GM12878 (cell line): Measurements from ENCODE around the gene DISP2. TPM values are rescaled to one million over a fixed set of nuclear protein-coding genes. Genes with fewer than 3 reads are reported as not detected.
A peak's percentile ranks its signal among the peaks of the same experiment; 100 is the strongest.

Experiments
- ATAC-seq: fragments of 200-7000 bp; cut with Tn5 transposase; 3 replicates; pipeline ENCODE4 v1.9.1; 2020; ENCODE audit warnings: mild to moderate bottlenecking, moderate library complexity
- BruUV-seq: library from RNA; stranded (reverse); fragments of 400-500 nt; replicated peaks from 2 replicates; lab custom pipeline; 2021; lab: Mats Ljungman, UMichigan
- CTCF ChIA-PET: fragments of 300-600 bp; sonication (Branson Sonifier 250); formaldehyde crosslinking; extraction: SDS; loops from one replicate; lab custom pipeline; 2021; ENCODE audit warnings: inconsistent platforms; lab: Yijun Ruan, JAX
- POLR2A ChIA-PET: fragments of 350-600 bp; formaldehyde crosslinking; extraction: SDS; loops from one replicate; lab custom pipeline; 2021; ENCODE audit warnings: inconsistent platforms; lab: Charles Lee
- RAD21 ChIA-PET: fragments of 300-600 bp; sonication (Branson Sonifier 250); formaldehyde crosslinking; loops from one replicate; lab custom pipeline; 2023; ENCODE audit warnings: antibody characterized with exemption; ENCODE audit not compliant: unreplicated experiment; lab: Charles Lee
- SMC1A ChIA-PET: fragments of 300-600 bp; sonication (Branson Sonifier 250); formaldehyde crosslinking; loops from one replicate; lab custom pipeline; 2023; ENCODE audit not compliant: unreplicated experiment, uncharacterized antibody; lab: Charles Lee
- DNase-seq: peaks from one replicate; pipeline ENCODE4 v3.0.0-alpha.2; 2011; ENCODE audit warnings: low read depth, low spot score
- FAIRE-seq: peaks from 3 replicates; lab custom pipeline; 2011; peaks lifted over from hg19 to GRCh38; lab: Jason Lieb, UNC
- H2AFZ ChIP-seq: 2 replicates; pipeline ENCODE4 v1.6.0; 2011; ENCODE audit warnings: low read depth, low read length, control low read depth; ENCODE audit not compliant: control insufficient read depth
- H3K27ac ChIP-seq: 2 replicates; pipeline ENCODE4 v1.5.1; 2011; ENCODE audit warnings: control low read depth; ENCODE audit not compliant: control insufficient read depth, insufficient read depth
- H3K27me3 ChIP-seq, 2 experiments: replicated peaks in 1 of 2; 2 replicates each; pipeline versions ENCODE4 v1.6.0 to v1.6.1; 2011; ENCODE audit warnings: low read length in 1 of 2; ENCODE audit not compliant: control insufficient read depth in 2 of 2, insufficient read depth in 2 of 2
- H3K36me3 ChIP-seq, 2 experiments: 2 replicates each; pipeline ENCODE4 v1.5.1; 2011; ENCODE audit warnings: low read length in 1 of 2; ENCODE audit not compliant: control insufficient read depth in 2 of 2, insufficient read depth in 2 of 2
- H3K4me1 ChIP-seq: 2 replicates; pipeline ENCODE4 v1.6.1; 2011; ENCODE audit warnings: mild to moderate bottlenecking, low read length, moderate library complexity, mixed read lengths; ENCODE audit not compliant: control insufficient read depth, insufficient read depth
- H3K4me2 ChIP-seq: 2 replicates; pipeline ENCODE4 v1.6.0; 2011; ENCODE audit warnings: control low read depth; ENCODE audit not compliant: control insufficient read depth, insufficient read depth
- H3K4me3 ChIP-seq: fragments of 200-600 bp; sonication (generic); 2 replicates; pipeline ENCODE4 v1.5.1; 2016
- H3K79me2 ChIP-seq: 2 replicates; pipeline ENCODE4 v1.6.0; 2011; ENCODE audit warnings: low read length; ENCODE audit not compliant: control insufficient read depth, insufficient read depth
- H3K9ac ChIP-seq: 2 replicates; pipeline ENCODE4 v1.8.0; 2011; ENCODE audit warnings: low read length, control low read depth, mixed read lengths; ENCODE audit not compliant: control insufficient read depth, insufficient read depth
- H3K9me3 ChIP-seq: replicated peaks from 3 replicates; pipeline ENCODE4 v1.5.1; 2011; ENCODE audit warnings: mild to moderate bottlenecking, low read length; ENCODE audit not compliant: control insufficient read depth, insufficient read depth
- H4K20me1 ChIP-seq: 2 replicates; pipeline ENCODE4 v1.6.0; 2011; ENCODE audit not compliant: control insufficient read depth, insufficient read depth
- CTCF ChIP-seq, 3 experiments: IDR thresholded peaks in 2 of 3; conservative IDR thresholded peaks in 1 of 3; 2 replicates each; pipeline ENCODE4 v1.5.1; 2011; ENCODE audit warnings: low read depth in 3 of 3, low read length in 3 of 3, mild to moderate bottlenecking in 3 of 3, control low read depth in 2 of 3, moderate library complexity in 2 of 3, inconsistent platforms in 1 of 3, mixed read lengths in 1 of 3; ENCODE audit not compliant: control insufficient read depth in 2 of 3, insufficient read depth in 1 of 3; ENCODE audit errors: extremely low read depth in 1 of 3
- NBN ChIP-seq: fragments of 450-650 bp; IDR thresholded peaks from 2 replicates; pipeline ENCODE4 v1.6.1; 2016
- REST ChIP-seq: IDR thresholded peaks from 2 replicates; pipeline ENCODE4 v1.6.1; 2012; ENCODE audit warnings: mild to moderate bottlenecking, low read depth, low read length
- RUNX3 ChIP-seq: IDR thresholded peaks from 2 replicates; pipeline ENCODE4 v1.6.1; 2012; ENCODE audit warnings: low read length, inconsistent platforms
- USF2 ChIP-seq: IDR thresholded peaks from 2 replicates; pipeline ENCODE4 v1.6.1; 2011; ENCODE audit warnings: low read depth, low read length, improper control_type of control experiment, borderline replicate concordance
- WGBS: methylation state at CpG from one replicate; pipeline ENCODE4 v1.1.6; 2016; ENCODE audit warnings: low lambda C conversion rate; ENCODE audit not compliant: insufficient replicate concordance, insufficient coverage; ENCODE audit errors: missing lambda C conversion rate; 5-methylcytosine and 5-hydroxymethylcytosine counted together
- in situ Hi-C: fragments of 300-500 bp; cut with MboI; formaldehyde crosslinking; loops from 9 replicates; pipeline ENCODE4 v1.14.3; 2018; ENCODE audit warnings: mixed read lengths
- intact Hi-C: fragments of 100-400 bp; cut with micrococcal nuclease; formaldehyde crosslinking; loops from one replicate; pipeline ENCODE4 v1.14.2; 2022; ENCODE audit not compliant: unreplicated experiment
- polyA plus RNA-seq, 11 experiments: library from polyadenylated mRNA; depleted of rRNA in 4 of 11; unstranded in 6 of 11; stranded (reverse) in 5 of 11; fragments of >200 nt; fragmentation: Nextera tagmentation in 4 of 11; fragmentation: Illumina TruSeq in 1 of 11; extraction: Ambion mirVana in 4 of 11; extraction: Trizol in 1 of 11; gene quantifications; 1 replicate in 1 of 11; 2 replicates in 10 of 11; pipeline versions ENCODE4 v1.2.1 to v1.2.3, GENCODE V29; 2011 to 2016; ENCODE audit warnings: inconsistent platforms in 2 of 11, missing spikeins in 2 of 11, low read depth in 1 of 11
- total RNA-seq, 4 experiments: library from RNA; depleted of rRNA in 3 of 4; stranded (reverse); fragments of >200 nt in 3 of 4; fragmentation: Illumina TruSeq in 1 of 4; extraction: Trizol in 1 of 4; gene quantifications; 2 replicates each; pipeline versions ENCODE4 v1.2.1 to v1.2.3, GENCODE V29; 2013 to 2021

The DISP2 gene
- total and polyA plus RNA-seq, 10 of the 15 experiments (the other 5 are each of a cell fraction or from before 2014, with no cell fraction given), result under 0.01 to 0.20 (median 0.12) TPM; not detected in 7

- no peak for TF ChIP-seq REST
Measured at GRCh38 chr15:40353697-40354096, 4.3 kb upstream of the DISP2 start (continued).

GRCh38 chr15:40354408-40355171 lies 3.4 kb upstream of the DISP2 start:
- intact Hi-C loops, result no loop called here

More at GRCh38 chr15:40354408-40355171, 3.4 kb upstream of the DISP2 start:
- ATAC-seq, result peak; percentile 35; the same call in 1 of the 3 replicates
- H3K4me1 ChIP-seq, result peaks cover 5% of the 10 kb centered on the region; the same call in 1 of the 2 replicates
- no peak overlapping the region for H3K27ac ChIP-seq
- H3K9me3 ChIP-seq, result no peaks in the 10 kb centered on the region
- H3K36me3 ChIP-seq, result no peaks in the 10 kb centered on the region
- H4K20me1 ChIP-seq, result no peaks in the 10 kb centered on the region
- H3K9ac ChIP-seq, result no peak overlapping the region
- H3K4me2 ChIP-seq, result no peak overlapping the region
- no peak overlapping the region for H3K4me3 ChIP-seq
- peaks cover 0 to 4% of the 10 kb centered on the region in 2 experiments; a peak in 2 of 4 replicates for H3K27me3 ChIP-seq
- FAIRE-seq, result no peak
- BruUV-seq, result no TSS peak
- H3K79me2 ChIP-seq, result no peaks in the 10 kb centered on the region
- POLR2A ChIA-PET, result no interaction called here
- peak; percentile 16 to 44 (median 26); a peak in 4 of 6 replicates for TF ChIP-seq CTCF (IDR thresholded peaks at IDR 0.05 in 2 of 3, conservative IDR thresholded peaks at IDR 0.05 in 1 of 3; ENCODE audit: control insufficient read depth in 2 of 3, extremely low read depth in 1 of 3, insufficient read depth in 1 of 3, low read depth in 3 of 3, low read length in 3 of 3)
- TF ChIP-seq USF2, result no peak
- TF ChIP-seq NBN, result no peak
- TF ChIP-seq RUNX3, result no peak
- DNase-seq, result no peak
- in situ Hi-C loops, result loop anchor here (5.0 kb wide), 1 partner anchor 47 kb away; the partner anchor contains the start of gene PLCB2
- CTCF ChIA-PET, result interaction anchor here (0.6 to 1.8 kb wide), 6 partner anchors 10 to 110 kb away, joined by 3 to 7 read pairs (median 3); no protein-coding TSS in a partner anchor
- SMC1A ChIA-PET, result no interaction called here
- RAD21 ChIA-PET, result interaction anchor here (1.4 kb wide), 1 partner anchor 75 kb away, joined by 4 read pairs; no protein-coding TSS in a partner anchor
- WGBS, result 10% methylated on average over 8 of the region's 9 CpGs
- H2AFZ ChIP-seq, result no peak overlapping the region
